ENCODE data around the gene FANCC. TPM values are rescaled to one million over a fixed set of nuclear protein-coding genes. Genes with fewer than 3 reads are reported as not detected.
"Not testable (repeated sequence)": the region's sequence is repeated elsewhere in the genome, so short reads cannot be mapped to it uniquely, and the experiment has no call there.

FANCC gene
- total RNA-seq, 1 donor from 2014 or later, result 18.7 TPM

- Mint-ChIP-seq H3K36me3 (ENCODE audit: low read depth) (no peaks in the 10 kb centered on the region), H3K4me3 (no peak overlapping the region), H3K27me3 (ENCODE audit: insufficient read depth) (peaks cover 21% of the 10 kb centered on the region), H3K27ac (no peak overlapping the region), H3K9me3 (no peaks in the 10 kb centered on the region), H3K4me1 (ENCODE audit: low read depth) (peaks cover 11% of the 10 kb centered on the region)
- intact Hi-C loops (cut with micrococcal nuclease), result loop anchor here (10.0 kb wide), 1 partner anchor 870 kb away; no protein-coding TSS in a partner anchor
- DNase-seq (ENCODE audit: low spot score), result no peak
These were observed 27.3 kb upstream of the FANCC start for GRCh38 chr9:95344735-95345325.

- H3K9me3 Mint-ChIP-seq, result no peaks in the 10 kb centered on the region
- H3K27ac Mint-ChIP-seq, result no peak overlapping the region
- H3K27me3 Mint-ChIP-seq (ENCODE audit: insufficient read depth), result peaks cover 16% of the 10 kb centered on the region
- intact Hi-C loops (cut with micrococcal nuclease), result loop anchor here (1.0 to 10.0 kb wide), 2 partner anchors 380 to 871 kb away; no protein-coding TSS in a partner anchor
- DNase-seq (ENCODE audit: low spot score), result no peak
- H3K4me1 Mint-ChIP-seq (ENCODE audit: low read depth), result peaks cover 11% of the 10 kb centered on the region
- no peaks in the 10 kb centered on the region for H3K36me3 Mint-ChIP-seq (ENCODE audit: low read depth)
- H3K4me3 Mint-ChIP-seq, result no peak overlapping the region
These were observed 26.3 kb upstream of the FANCC start for GRCh38 chr9:95343725-95344287.

DNA sequence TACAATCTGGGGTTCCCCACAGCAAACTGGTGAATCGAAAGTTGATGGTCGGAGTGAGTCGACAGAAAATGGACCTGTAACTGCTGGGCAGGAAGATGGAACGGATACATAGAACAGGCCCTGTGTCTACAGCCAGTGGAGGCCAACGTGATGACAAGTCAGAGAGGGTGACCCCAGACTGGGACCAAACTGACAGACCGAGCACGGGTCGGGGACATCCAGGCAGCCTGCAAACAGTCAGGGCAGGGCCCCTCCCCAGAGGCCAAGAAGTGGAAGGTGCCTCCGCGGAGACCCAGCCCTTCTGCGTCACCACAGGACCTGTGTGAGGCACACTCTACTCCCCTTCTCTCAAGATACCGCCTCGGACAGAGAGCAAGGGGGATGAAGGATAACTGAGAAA, 25.1 kb upstream of the FANCC start:
- Mint-ChIP-seq H3K27ac (no peak overlapping the region), H3K4me3 (no peak overlapping the region), H3K27me3 (ENCODE audit: insufficient read depth) (peaks cover 7% of the 10 kb centered on the region), H3K36me3 (ENCODE audit: low read depth) (no peaks in the 10 kb centered on the region), H3K4me1 (ENCODE audit: low read depth) (peaks cover 11% of the 10 kb centered on the region), H3K9me3 (no peaks in the 10 kb centered on the region)
- no peak for DNase-seq (ENCODE audit: low spot score)
- intact Hi-C loops (cut with micrococcal nuclease), result loop anchor here (10.0 kb wide), 1 partner anchor 872 kb away; no protein-coding TSS in a partner anchor

- H3K27me3 Mint-ChIP-seq (ENCODE audit: insufficient read depth), result no peaks in the 10 kb centered on the region
- no peak overlapping the region for H3K4me3 Mint-ChIP-seq
- peaks cover 11% of the 10 kb centered on the region for H3K4me1 Mint-ChIP-seq (ENCODE audit: low read depth)
- intact Hi-C loops (cut with micrococcal nuclease), result loop anchor here (10.0 kb wide), 1 partner anchor 873 kb away; no protein-coding TSS in a partner anchor
- DNase-seq (ENCODE audit: low spot score), result no peak
- H3K9me3 Mint-ChIP-seq, result no peaks in the 10 kb centered on the region
- no peak overlapping the region for H3K27ac Mint-ChIP-seq
- H3K36me3 Mint-ChIP-seq (ENCODE audit: low read depth), result no peaks in the 10 kb centered on the region
These were observed 23.9 kb upstream of the FANCC start for GRCh38 chr9:95341293-95341962.

DNA sequence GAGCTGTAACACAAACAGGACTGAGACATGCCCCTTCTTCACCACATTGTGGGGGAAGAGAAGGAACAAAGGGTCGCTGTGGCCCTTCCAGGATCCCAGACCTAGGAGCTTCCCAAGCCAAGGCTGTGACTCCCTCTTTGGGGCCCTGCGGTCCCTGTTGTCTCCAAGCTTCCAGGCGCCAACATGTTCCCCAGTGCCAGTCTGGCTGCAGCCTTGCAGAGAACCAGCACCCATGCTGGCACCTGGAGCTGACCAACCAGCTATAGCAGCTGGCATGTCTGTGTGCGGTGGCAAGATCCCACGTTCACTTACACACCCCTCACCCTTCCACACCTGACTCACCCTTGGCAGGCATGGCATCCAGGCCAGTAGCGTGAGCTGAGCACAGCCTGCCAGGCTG, 20.7 kb upstream of the FANCC start:
- no peak overlapping the region for H3K27ac Mint-ChIP-seq
- DNase-seq (ENCODE audit: low spot score), result no peak
- no peaks in the 10 kb centered on the region for H3K36me3 Mint-ChIP-seq (ENCODE audit: low read depth)
- no peaks in the 10 kb centered on the region for H3K9me3 Mint-ChIP-seq
- peaks cover under 1% of the 10 kb centered on the region for H3K27me3 Mint-ChIP-seq (ENCODE audit: insufficient read depth)
- H3K4me1 Mint-ChIP-seq (ENCODE audit: low read depth), result peaks cover 3% of the 10 kb centered on the region
- no peak overlapping the region for H3K4me3 Mint-ChIP-seq
- intact Hi-C loops (cut with micrococcal nuclease), result no loop called here

GRCh38 chr9:95336281-95336680, 18.8 kb upstream of the FANCC start:
- no peaks in the 10 kb centered on the region for H3K4me1 Mint-ChIP-seq (ENCODE audit: low read depth)
- H3K27me3 Mint-ChIP-seq (ENCODE audit: insufficient read depth), result peaks cover 6% of the 10 kb centered on the region
- intact Hi-C loops (cut with micrococcal nuclease), result no loop called here
- no peaks in the 10 kb centered on the region for H3K36me3 Mint-ChIP-seq (ENCODE audit: low read depth)
- H3K4me3 Mint-ChIP-seq, result no peak overlapping the region
- H3K27ac Mint-ChIP-seq, result no peak overlapping the region
- H3K9me3 Mint-ChIP-seq, result no peaks in the 10 kb centered on the region
- no peak for DNase-seq (ENCODE audit: low spot score)

DNA sequence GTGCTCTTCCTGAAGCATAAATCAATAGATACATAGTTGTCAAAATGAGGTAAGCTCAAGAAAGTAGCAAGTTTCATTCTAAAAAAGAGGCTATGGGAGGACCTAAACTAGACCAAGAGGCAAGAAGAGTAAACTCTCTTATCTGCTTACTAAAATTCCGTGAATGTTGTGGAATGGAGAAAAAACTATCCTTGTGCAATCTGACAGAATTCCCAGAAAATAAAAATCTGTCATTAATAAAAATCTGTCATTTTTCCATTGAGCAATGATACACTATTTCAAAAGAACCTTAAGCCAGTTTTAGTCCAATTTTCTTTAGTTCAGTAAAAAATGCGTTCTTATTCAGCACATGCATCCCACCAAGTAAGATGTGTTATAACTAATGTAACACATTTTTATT, 15.9 kb upstream of the FANCC start:
- no peak overlapping the region for H3K4me3 Mint-ChIP-seq
- H3K9me3 Mint-ChIP-seq, result no peaks in the 10 kb centered on the region
- no peak for DNase-seq (ENCODE audit: low spot score)
- H3K36me3 Mint-ChIP-seq (ENCODE audit: low read depth), result no peaks in the 10 kb centered on the region
- peaks cover 6% of the 10 kb centered on the region for H3K27me3 Mint-ChIP-seq (ENCODE audit: insufficient read depth)
- intact Hi-C loops (cut with micrococcal nuclease), result no loop called here
- H3K27ac Mint-ChIP-seq, result no peak overlapping the region
- no peaks in the 10 kb centered on the region for H3K4me1 Mint-ChIP-seq (ENCODE audit: low read depth)

GRCh38 chr9:95332860-95333259, 15.4 kb upstream of the FANCC start:
- Mint-ChIP-seq H3K27ac (no peak overlapping the region), H3K27me3 (ENCODE audit: insufficient read depth) (peaks cover 6% of the 10 kb centered on the region), H3K4me3 (no peak overlapping the region), H3K9me3 (no peaks in the 10 kb centered on the region), H3K4me1 (ENCODE audit: low read depth) (no peaks in the 10 kb centered on the region), H3K36me3 (ENCODE audit: low read depth) (no peaks in the 10 kb centered on the region)
- intact Hi-C loops (cut with micrococcal nuclease), result no loop called here
- DNase-seq (ENCODE audit: low spot score), result no peak

DNA sequence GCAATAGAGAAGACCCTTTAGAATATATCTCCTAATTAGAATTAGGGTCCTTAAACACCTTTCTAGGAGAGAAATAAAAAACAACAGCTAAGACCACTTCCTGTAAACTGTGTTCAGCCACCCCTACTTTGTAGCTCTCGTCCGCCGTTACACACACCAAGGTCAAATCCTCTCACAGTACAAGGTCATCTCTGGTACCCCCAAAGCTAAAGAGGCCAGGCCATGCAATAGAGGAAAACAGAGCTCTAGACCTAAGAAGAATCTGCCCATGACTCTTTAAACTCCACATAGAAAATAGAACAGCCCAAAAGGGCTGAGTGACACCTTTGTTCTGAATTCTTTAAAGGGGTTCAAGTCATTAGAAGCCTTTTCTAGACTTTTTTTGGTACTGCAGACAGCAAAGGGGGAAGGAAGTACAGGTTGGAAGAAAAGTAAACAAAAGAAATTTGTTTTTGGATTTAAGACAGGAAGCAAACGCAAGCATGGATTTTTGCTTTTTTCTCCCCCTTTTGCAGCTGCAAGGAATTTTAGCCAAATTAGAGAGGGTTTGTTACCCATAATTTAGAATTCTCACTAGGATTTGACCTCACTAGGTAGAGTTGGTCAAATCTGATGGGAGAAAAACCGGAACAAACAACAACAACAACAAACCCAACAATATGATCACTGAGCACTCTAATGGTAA, 13.4 kb upstream of the FANCC start:
- Mint-ChIP-seq H3K27me3 (ENCODE audit: insufficient read depth) (peaks cover 6% of the 10 kb centered on the region), H3K9me3 (peaks cover 8% of the 10 kb centered on the region), H3K36me3 (ENCODE audit: low read depth) (no peaks in the 10 kb centered on the region), H3K4me3 (no peak overlapping the region), H3K4me1 (ENCODE audit: low read depth) (no peaks in the 10 kb centered on the region), H3K27ac (no peak overlapping the region)
- DNase-seq (ENCODE audit: low spot score), result no peak
- intact Hi-C loops (cut with micrococcal nuclease), result no loop called here

DNA sequence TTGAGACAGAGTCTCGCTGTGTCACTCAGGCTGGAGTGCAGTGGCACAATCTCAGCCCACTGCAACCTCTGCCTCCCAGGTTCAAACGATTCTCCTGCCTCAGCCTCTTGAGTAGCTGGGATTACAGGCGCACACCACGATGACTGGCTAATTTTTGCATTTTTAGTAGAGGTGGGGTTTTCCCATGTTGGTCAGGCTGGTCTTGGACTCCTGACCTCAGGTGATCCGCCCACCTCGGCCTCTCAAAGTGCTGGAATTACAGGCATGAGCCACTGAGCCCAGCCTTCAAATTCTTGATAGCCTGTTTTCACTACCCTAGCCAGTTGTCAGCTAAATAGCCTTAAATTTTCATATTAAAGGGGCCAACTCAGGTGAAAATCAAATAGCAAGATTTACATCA, 11.6 kb upstream of the FANCC start:
- H3K4me3 Mint-ChIP-seq; H3K27me3 Mint-ChIP-seq (ENCODE audit: insufficient read depth); H3K36me3 Mint-ChIP-seq (ENCODE audit: low read depth); H3K4me1 Mint-ChIP-seq (ENCODE audit: low read depth); H3K27ac Mint-ChIP-seq; DNase-seq (ENCODE audit: low spot score); intact Hi-C loops (cut with micrococcal nuclease): not testable (repeated sequence)
- H3K9me3 Mint-ChIP-seq, result peaks cover 17% of the 10 kb centered on the region

GRCh38 chr9:95327239-95327865, 9.8 kb upstream of the FANCC start:
- H3K4me1 Mint-ChIP-seq (ENCODE audit: low read depth), result no peaks in the 10 kb centered on the region
- intact Hi-C loops (cut with micrococcal nuclease), result no loop called here
- DNase-seq (ENCODE audit: low spot score), result no peak
- H3K9me3 Mint-ChIP-seq, result peaks cover 18% of the 10 kb centered on the region
- H3K4me3 Mint-ChIP-seq, result no peak overlapping the region
- H3K27ac Mint-ChIP-seq, result no peak overlapping the region
- H3K36me3 Mint-ChIP-seq (ENCODE audit: low read depth), result no peaks in the 10 kb centered on the region
- H3K27me3 Mint-ChIP-seq (ENCODE audit: insufficient read depth), result peaks cover 7% of the 10 kb centered on the region

GRCh38 chr9:95325221-95325620, 7.7 kb upstream of the FANCC start:
- no peaks in the 10 kb centered on the region for H3K36me3 Mint-ChIP-seq (ENCODE audit: low read depth)
- peaks cover 9% of the 10 kb centered on the region for H3K27me3 Mint-ChIP-seq (ENCODE audit: insufficient read depth)
- H3K27ac Mint-ChIP-seq, result no peak overlapping the region
- H3K4me1 Mint-ChIP-seq (ENCODE audit: low read depth), result no peaks in the 10 kb centered on the region
- peaks cover 18% of the 10 kb centered on the region for H3K9me3 Mint-ChIP-seq
- DNase-seq (ENCODE audit: low spot score), result no peak
- intact Hi-C loops (cut with micrococcal nuclease), result no loop called here
- no peak overlapping the region for H3K4me3 Mint-ChIP-seq

GRCh38 chr9:95317893-95318211, 343 bp upstream of the FANCC start:
- H3K9me3 Mint-ChIP-seq, result no peaks in the 10 kb centered on the region
- H3K36me3 Mint-ChIP-seq (ENCODE audit: low read depth), result peaks cover 5% of the 10 kb centered on the region
- peak overlapping the region; percentile 95 for H3K27ac Mint-ChIP-seq
- no peak for DNase-seq (ENCODE audit: low spot score)
- intact Hi-C loops (cut with micrococcal nuclease), result loop anchor here (1.0 to 5.0 kb wide), 6 partner anchors 189 to 1099 kb away; partner anchors contain the start of genes AOPEP, ERCC6L2 and ZNF367
- H3K4me1 Mint-ChIP-seq (ENCODE audit: low read depth), result peaks cover 25% of the 10 kb centered on the region
- peaks cover 10% of the 10 kb centered on the region for H3K27me3 Mint-ChIP-seq (ENCODE audit: insufficient read depth)
- H3K4me3 Mint-ChIP-seq, result peak overlapping the region; percentile 91
